ENCODE measurements around the gene MAP7D1.
A peak's percentile ranks its signal among the peaks of the same experiment; 100 is the strongest.

The MAP7D1 gene

GRCh38 chr1:36155408-36156328 lies at the start of gene MAP7D1:
MAP7D1 (plus strand) TSS chr1:36156160; CDS start chr1:36156418, 258 bp downstream.
- peak; percentile 70 for DNase-seq

DNA sequence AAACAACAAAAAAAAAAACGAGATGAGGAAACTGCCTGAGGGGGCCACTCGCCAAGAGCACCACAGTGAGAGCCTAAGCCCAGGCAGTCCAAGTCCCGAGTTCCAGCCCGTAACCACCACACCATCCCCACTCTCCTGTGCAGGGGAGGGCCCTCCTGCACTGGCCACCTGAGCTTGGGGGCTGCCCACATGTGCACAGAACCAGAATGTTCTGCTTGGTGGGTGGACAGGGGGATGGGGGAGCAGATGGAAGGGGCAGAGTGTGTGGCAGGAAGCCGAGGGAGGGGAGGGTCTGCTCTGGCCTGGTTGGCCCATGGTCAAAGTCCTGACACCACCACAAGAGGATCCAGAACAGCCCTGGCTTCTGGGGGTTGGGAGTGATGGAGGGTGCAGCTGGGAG lies 49.7 kb upstream of the MAP7D1 start:
- no peak for DNase-seq

DNA sequence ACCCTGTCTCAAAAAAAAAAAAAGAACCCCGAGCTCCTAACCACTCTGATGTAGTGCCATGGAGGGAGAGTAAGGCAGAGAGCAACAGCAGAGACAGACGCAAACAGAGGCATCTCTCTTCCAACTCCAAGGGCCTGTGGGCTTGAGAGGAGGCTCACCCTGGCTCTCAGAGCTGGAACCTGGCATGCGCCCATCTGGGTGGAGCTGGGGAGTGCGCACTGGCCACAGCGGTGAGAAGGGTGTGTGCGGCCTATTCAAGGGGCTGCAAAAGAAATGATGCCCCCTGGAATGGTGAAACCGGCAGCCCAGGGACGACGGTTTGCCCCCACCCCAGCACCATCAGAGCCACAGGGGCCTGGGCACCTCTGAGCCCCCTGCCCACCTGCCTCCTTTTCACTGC lies 48.6 kb upstream of the MAP7D1 start:
- DNase-seq, result no peak

DNA sequence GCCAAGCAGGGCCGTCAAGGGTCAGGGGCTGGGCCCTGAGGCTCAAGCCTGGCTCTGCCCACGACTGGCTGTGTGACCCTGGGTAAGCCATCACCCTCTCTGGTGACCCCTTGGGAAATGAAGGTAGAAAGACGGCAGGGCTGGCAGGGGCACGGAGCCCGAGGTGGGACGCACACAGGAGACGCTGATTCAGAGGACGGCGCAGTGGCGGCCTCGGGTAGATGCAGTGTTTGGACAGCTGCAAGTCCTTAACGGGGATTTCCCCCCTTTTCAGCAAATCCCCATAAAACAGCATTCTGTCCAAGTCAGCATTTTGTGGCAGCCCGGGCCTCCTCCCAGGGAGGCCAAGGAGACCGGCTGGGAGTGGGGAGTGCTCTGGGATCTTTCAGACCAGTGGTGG lies 47.6 kb upstream of the MAP7D1 start:
- DNase-seq, result no peak

- DNase-seq, result no peak
Observed at GRCh38 chr1:36109041-36109679, 46.8 kb upstream of the MAP7D1 start.

DNA sequence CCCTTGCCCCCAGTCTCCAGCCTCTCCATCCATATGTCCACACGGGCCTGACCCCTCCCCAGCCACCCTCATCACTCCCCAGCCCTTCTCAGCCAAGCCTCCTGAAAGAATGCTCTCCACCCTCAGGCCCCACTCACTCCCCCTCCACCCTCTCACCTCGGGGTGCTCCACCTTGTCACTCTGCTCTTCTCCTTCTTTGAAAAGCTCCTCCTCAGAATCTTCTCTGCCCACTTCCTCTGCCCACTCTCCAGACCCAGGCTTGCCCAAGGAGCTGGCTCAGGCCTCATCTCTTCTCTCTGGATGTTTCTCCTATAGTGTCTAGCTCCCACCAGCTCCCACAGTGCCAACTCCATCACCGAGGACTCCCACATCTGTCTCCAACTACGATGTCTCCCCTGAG lies 44.8 kb upstream of the MAP7D1 start:
- no peak for DNase-seq

GRCh38 chr1:36112823-36113222 lies 43.1 kb upstream of the MAP7D1 start:
- DNase-seq, result no peak

DNA sequence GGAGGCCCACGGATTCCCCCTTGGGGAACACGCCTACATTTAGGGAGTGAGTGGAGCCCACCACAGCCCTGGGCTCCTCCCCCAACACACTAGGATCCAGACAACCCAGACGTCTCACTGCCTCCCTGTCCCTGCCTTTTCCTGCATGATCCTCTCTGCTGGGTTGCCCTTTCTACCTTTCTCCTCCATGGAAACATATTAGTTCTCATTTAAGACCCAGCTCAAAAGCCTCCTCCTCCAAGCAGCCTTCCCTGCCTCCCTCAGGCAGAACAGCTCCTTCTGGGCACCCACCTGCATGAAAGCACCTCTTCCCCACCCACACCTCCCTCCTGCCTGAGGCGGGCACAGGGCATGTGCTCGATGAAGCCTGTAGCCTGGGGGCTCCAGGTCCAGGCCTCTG lies 41.6 kb upstream of the MAP7D1 start:
- no peak for DNase-seq

DNA sequence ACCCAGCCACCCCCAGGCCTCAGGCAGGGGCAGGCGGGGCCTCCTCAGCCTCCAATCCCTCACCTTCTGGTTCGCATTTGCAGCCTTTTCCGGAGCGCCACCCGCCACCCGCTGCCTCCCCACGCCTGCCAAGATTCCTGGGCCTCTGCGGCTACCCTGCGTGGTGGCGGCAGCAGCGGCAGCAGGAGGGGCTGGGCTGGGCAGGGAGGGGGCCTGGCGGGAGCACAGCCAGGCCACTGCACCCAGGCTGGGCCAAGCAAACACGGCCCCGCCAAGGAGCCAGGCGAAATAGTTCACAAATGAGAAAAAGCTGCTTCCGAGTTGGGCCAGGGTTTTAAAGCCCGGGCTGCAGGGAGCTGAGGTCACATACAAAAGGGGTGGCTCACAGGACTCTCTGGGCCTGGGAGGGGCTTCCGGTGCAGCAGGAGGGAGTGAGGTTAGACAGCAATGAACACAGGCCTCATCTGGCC lies 40.7 kb upstream of the MAP7D1 start:
- DNase-seq, result no peak

DNA sequence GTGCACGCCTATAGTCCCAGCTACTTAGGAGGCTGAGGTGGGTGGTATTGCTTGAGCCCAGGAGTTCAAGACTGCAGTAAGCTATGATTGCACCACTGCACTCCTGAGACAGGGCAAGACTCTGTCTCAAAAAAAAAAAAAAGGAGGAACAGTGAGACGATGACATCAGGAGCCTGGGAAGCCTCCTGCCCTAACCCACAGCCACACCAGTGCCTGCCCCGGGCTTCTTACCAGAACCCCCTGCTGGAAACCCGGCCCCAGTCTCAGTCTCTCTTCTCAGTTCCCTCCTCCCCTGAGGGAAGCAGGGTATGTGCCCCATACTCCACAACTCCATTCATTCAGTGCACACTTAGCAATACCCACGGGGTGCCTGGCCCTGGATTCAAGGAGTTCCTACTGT lies 40.0 kb upstream of the MAP7D1 start:
- DNase-seq, result no peak

- no peak for DNase-seq
Observed at GRCh38 chr1:36116901-36117300, 39.1 kb upstream of the MAP7D1 start.

DNA sequence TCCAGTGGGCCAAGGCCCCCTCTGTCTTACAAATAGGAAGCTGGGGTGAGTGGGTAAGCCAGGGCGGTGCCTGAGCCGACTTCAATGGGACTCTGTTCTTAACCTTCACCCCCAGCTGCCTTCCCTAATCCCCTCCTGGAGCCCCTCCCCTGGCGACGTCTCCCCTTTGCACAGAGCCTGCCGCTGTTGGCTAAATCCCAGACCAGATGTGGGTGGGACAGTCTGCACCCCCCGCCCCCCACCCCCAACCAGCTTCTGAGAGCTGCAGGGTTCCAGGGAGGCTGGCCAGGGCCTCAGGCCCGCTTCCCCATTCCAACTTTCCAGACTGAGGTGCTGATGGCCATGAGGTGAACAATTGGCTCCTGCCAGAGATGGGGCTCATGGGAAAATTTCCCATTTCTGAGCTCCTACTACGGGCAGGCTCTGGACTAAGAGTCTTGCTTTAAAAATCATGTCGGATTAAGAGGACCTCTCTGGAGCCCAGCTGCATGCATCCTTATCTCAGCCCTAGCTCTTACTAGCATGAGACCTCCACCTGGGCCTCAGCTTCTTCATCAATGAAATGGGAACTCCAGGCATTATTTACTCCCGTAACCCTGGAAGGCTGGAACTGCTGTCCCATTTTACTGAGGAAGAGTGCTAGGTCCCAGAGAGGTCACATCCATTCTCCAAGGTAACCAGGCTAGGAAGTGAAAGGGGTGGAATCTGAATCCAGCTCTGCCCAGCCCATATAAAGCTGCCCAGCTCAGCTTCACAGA lies 37.3 kb upstream of the MAP7D1 start:
- DNase-seq, result no peak

DNA sequence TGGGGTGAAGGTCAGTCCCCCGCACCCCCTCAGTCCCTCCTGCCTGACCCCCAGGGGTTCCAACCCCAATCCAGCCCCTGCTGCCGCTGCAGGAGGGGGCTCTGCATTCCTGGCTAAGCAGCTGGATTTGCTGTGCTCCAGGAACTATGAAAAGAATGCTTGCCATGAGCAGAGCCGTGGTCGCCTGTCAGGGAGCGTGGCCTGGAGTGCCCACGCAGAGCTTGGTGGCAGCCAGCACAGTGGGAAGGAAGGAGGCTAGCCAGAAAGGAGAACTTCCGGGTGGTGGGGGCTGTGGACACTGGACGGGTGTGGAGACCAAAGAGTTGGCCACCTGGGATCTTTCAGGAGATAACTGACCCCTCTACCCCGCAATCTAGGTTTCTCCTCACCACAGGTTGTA lies 36.5 kb upstream of the MAP7D1 start:
- DNase-seq, result no peak

DNA sequence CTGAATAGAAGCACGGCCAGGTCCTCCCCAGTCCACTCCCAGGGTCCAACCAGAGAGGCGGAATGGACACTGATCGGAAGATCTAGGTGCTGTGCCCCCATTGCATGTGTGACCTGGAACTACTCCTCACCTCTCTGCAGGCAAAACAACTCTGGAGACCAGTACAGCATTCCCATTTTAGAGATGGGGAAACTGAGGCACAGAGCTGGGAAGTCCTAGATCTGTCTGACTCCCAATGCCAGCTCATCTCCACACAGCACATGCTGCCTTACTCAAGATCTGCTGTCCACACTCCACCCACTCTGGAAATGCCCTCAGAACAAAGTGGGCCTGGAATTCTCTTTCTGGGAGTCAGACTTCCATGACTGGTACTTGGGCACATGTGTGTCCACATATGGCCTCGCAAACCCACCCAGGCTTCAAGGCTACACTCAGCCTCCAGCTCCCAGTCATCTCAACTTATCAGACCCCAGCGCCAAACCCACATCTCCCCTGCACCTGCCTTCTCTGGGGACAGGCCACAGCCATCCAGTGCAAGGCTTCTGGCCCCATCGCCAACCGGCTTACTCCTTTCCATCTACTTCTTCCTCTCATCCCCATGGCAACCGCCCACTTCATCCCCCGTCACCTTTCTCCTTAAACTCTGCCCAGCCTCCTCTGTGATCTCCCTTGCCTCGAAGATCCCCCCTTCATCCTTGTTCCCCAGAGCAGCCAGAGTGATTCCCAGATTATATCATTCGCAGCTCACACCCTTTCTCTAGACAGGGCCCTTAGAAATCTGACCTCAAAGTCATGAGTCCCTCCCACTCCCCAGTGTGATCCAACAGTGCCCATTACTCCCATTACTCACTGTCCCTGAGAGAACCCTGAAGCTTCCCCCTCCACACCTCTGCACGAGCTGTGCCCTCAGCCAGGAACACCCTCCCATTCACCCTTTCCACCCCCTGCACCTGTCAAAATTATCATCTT lies 33.6 kb upstream of the MAP7D1 start:
- DNase-seq, result no peak

DNA sequence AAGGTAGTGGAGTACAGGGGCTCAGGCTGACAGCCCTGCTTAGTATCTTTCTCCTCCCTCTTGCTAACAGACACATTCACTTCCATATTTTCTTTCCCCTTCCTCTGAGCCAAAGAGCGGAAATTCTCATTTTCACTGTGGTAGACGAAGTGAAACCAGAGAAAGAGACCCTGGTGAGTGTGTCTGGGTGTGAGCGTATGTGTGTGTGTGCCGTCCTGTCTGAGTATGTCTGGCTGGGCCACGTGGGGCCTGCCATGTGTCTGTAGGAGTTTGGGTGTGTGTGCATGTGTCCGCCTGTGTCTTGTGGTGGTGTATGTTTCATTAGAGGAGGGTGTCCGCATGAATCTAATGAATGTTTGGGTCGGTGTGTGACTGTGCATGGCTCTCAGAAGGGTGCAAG lies 32.6 kb upstream of the MAP7D1 start:
- no peak for DNase-seq

- DNase-seq, result no peak
Observed at GRCh38 chr1:36124404-36125128, 31.4 kb upstream of the MAP7D1 start.

DNA sequence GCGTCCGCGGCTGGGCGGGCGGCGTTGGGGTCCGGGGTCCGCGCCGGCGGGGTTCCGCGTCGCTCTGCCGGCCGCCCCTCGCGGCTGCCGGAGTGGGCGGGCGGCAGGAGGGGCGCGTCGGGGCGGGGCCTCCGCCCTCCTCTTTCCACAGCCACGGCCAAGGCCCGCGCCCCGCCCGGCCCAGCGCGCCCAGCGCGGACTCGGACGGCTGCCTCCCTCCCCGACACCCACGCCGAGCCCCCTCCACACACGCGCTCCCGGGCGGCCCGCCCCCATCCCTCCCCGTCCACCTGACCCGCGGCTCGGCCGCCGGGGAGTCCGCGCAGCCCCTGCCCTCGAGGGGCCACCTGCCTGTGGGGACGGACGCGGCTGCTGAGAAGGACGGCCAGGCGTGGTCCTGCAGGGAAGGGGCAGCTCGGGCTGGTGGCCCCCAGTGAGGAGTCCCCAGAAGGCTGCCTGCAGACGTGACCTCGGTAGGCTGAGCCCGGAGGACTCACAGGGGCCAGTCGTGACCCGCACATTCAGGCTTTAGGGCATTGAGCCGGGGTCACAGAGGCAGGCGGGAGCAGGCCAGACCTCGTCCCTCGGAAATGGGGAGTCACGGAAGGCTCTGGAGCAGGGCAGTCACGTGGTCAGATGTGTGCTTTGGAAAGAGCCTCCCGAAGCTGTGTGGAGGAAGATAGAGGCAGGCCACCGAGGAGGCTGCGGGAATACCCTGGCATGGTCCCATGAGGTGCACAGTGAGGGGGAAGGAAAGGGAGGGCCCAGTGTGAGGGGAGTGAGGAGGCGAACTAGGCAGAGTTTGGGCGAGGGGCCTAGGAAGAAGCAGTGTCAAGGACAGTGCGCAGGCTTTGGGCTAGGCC lies 30.6 kb upstream of the MAP7D1 start, which contains the start of gene COL8A2:
Gene COL8A2 (minus strand): TSS at position 94 of the 863 bp plus-strand sequence. CDS start 24,980 bp downstream, outside the sequence.
- DNase-seq, result no peak

GRCh38 chr1:36126005-36126716 lies 29.8 kb upstream of the MAP7D1 start:
- no peak for DNase-seq

DNA sequence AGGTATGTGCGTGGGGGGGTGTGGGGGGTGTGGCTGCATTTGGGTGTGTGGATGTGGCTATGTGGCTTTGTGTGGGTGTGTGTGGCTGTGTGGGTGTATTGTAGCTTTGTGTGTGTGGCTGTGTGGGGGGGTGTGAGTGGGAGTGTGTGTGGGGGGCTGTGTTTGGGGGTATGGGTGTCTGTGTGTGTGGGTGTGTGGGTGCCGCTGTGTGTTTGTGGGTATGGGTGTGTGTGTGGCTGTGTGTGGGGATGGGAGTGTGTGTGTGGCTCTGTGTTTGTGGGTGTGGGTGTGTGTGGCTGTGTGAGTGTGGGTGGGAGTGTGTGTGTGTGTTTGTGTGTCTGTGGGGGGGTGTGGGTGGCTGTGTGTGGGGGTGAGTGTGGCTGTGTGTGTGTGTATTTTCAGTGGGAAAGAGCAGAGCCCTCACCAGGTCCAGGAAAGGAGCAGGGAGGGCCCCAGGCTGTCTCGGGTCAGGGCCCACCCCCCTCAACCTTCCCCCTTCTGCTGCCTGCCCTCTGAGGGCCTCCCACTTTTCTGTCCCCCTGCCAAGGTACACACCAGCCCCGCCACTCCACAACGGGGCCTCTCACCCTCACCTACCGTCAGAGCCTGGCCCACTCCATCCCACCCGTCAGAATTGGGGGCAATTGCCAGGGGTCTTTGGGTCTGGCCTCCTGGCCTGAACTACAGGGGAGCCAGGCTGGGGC lies 29.0 kb upstream of the MAP7D1 start:
- DNase-seq, result no peak
